HL-60 (cell line): ENCODE results near the gene OSBPL3.

Source experiments
- DNase-seq, 2 experiments: peaks; one replicate each; pipeline ENCODE4 v3.0.0-alpha.2; 2010 to 2020; ENCODE audit warnings: low read depth in 1 of 2, low spot score in 1 of 2
- H3K27ac ChIP-seq: fragments of 250-450 bp; sonication (Bioruptor Pico); replicated peaks from 2 replicates; pipeline ENCODE4 v1.5.1; 2020; ENCODE audit warnings: mild to moderate bottlenecking, moderate library complexity
- H3K27me3 ChIP-seq: fragments of 250-450 bp; sonication (Bioruptor Pico); 2 replicates; pipeline ENCODE4 v1.5.1; 2021; ENCODE audit warnings: mild to moderate bottlenecking, moderate library complexity; ENCODE audit not compliant: insufficient read depth, poor library complexity, severe bottlenecking
- H3K4me3 ChIP-seq: replicated peaks from 2 replicates; pipeline ENCODE4 v1.5.1; 2011; ENCODE audit warnings: mild to moderate bottlenecking, control low read depth, low read length; ENCODE audit not compliant: insufficient read depth
- GABPA ChIP-seq: IDR thresholded peaks from 2 replicates; pipeline ENCODE4 v1.6.1; 2012; ENCODE audit warnings: low read depth
- POLR2AphosphoS5 ChIP-seq: IDR thresholded peaks from 2 replicates; pipeline ENCODE4 v1.6.1; 2012; ENCODE audit warnings: low read depth
- SPI1 ChIP-seq: IDR thresholded peaks from 2 replicates; pipeline ENCODE4 v1.6.1; 2012; ENCODE audit warnings: low read depth, mild to moderate bottlenecking, borderline replicate concordance
- TF ChIP-seq, protein P1 (sequence below): IDR thresholded peaks from one replicate; pipeline ENCODE4 v1.5.1; 2011; ENCODE audit warnings: low read length, control low read depth, inconsistent platforms; ENCODE audit not compliant: insufficient read depth
- TF ChIP-seq, protein P2 (sequence below): IDR thresholded peaks from 2 replicates; pipeline ENCODE4 v1.6.1; 2012; ENCODE audit warnings: low read depth; ENCODE audit not compliant: insufficient replicate concordance

OSBPL3 gene

GRCh38 chr7:24757353-24758275 is 222.4 kb downstream of the OSBPL3 start, which contains the start of gene GSDME:
GSDME (minus strand) TSS chr7:24757464; CDS start chr7:24749774, 7,690 bp downstream.
- Histone ChIP-seq H3K27ac (no peak within 1 kb of the TSS), H3K4me3 (peak within 1 kb of the TSS; percentile 54), H3K27me3 (peaks cover 16% of the 10 kb centered on the region)
- TF ChIP-seq, protein P1, sequence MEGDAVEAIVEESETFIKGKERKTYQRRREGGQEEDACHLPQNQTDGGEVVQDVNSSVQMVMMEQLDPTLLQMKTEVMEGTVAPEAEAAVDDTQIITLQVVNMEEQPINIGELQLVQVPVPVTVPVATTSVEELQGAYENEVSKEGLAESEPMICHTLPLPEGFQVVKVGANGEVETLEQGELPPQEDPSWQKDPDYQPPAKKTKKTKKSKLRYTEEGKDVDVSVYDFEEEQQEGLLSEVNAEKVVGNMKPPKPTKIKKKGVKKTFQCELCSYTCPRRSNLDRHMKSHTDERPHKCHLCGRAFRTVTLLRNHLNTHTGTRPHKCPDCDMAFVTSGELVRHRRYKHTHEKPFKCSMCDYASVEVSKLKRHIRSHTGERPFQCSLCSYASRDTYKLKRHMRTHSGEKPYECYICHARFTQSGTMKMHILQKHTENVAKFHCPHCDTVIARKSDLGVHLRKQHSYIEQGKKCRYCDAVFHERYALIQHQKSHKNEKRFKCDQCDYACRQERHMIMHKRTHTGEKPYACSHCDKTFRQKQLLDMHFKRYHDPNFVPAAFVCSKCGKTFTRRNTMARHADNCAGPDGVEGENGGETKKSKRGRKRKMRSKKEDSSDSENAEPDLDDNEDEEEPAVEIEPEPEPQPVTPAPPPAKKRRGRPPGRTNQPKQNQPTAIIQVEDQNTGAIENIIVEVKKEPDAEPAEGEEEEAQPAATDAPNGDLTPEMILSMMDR: no peak
- TF ChIP-seq POLR2AphosphoS5 (no peak), SPI1 (no peak), GABPA (no peak)
- TF ChIP-seq, protein P2, sequence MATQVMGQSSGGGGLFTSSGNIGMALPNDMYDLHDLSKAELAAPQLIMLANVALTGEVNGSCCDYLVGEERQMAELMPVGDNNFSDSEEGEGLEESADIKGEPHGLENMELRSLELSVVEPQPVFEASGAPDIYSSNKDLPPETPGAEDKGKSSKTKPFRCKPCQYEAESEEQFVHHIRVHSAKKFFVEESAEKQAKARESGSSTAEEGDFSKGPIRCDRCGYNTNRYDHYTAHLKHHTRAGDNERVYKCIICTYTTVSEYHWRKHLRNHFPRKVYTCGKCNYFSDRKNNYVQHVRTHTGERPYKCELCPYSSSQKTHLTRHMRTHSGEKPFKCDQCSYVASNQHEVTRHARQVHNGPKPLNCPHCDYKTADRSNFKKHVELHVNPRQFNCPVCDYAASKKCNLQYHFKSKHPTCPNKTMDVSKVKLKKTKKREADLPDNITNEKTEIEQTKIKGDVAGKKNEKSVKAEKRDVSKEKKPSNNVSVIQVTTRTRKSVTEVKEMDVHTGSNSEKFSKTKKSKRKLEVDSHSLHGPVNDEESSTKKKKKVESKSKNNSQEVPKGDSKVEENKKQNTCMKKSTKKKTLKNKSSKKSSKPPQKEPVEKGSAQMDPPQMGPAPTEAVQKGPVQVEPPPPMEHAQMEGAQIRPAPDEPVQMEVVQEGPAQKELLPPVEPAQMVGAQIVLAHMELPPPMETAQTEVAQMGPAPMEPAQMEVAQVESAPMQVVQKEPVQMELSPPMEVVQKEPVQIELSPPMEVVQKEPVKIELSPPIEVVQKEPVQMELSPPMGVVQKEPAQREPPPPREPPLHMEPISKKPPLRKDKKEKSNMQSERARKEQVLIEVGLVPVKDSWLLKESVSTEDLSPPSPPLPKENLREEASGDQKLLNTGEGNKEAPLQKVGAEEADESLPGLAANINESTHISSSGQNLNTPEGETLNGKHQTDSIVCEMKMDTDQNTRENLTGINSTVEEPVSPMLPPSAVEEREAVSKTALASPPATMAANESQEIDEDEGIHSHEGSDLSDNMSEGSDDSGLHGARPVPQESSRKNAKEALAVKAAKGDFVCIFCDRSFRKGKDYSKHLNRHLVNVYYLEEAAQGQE: no peak
- no peak for DNase-seq

DNA sequence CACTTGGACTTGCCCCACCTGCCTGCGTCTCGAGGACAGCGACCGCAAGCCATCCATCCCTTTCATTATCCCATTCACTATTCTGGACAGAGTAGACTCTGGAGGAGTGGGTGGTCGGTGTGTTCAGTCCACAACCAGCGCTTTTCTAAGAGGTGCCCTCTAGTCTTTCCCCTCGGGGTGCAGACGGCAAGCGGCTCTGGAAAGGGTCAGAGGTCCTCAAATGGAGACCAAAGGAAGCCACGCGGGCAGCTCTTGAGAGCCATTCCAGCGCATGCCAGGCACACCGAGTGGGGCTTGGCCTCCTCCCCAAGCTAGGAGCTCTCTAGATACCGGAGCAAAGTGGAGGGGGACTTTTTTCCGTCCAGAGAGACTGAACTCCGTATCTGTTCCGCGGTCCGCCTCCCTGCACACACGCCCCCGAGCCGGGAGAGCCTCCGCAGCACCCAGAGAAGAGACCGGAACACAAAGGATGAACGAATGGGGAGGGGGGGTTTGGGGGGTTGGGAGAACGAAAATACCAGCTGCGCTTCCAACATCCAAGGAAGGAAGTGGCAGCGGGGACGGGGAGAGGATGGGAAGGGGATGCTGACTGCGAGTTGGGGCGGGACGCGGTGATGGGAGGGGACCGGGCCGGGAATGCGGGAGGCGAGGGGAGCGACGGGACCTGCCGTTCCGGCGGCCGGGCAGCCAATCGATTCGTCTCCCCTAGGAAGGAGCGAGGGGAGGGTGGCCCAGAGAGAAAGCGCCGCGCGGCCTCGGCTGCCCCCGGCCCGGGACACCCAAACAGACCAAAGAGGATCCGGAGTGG is 223.2 kb downstream of the OSBPL3 start:
- TF ChIP-seq POLR2AphosphoS5 (no peak), GABPA (no peak), SPI1 (no peak)
- TF ChIP-seq, protein P1: no peak
- TF ChIP-seq, protein P2: no peak
- H3K27ac ChIP-seq: no peak overlapping the region
- peaks cover 16% of the 10 kb centered on the region for H3K27me3 ChIP-seq
- peak overlapping the region; percentile 54 for H3K4me3 ChIP-seq
- no peak for DNase-seq

DNA sequence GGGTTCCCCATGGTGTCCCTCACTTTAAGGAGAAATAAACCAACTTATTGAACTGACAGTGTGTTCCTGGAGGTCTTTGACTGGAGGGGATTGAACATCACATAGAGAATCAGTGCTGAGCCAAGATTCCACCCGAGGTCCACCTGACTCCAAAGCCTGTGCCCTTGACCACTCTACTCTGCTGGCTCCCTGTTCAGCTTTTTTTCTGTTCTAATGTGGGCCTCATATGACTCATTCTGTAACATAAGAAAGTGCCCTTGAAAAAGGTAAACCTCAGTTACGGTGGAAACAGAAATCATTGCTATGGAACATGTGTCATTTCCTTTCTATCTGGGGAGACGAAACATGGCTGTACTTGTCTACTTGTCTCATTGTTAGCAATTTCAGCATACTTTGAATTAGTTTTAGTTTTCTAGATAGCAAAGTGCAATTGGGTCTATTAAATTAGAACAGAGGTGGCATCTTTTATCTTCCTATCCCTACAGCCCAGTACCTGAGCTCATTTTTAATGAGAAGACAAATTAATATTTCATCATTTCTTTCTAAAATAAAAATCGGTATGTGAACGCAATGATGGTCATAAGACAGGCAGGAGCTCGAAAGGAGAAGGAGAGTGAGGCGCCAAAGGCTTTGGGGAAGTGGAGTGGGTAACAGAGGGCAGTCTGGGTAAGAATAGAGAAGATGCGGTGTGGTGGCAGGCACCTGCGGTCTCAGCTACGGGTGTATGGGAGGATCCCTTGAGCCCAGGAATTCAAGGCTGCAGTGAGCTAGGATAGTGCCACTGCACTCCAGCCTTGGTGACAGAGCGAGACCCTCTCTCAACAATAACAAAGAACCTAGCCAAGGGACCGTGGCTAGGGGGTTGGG is 224.2 kb downstream of the OSBPL3 start:
- TF ChIP-seq, protein P2: no peak
- peak; percentile 95 for TF ChIP-seq SPI1
- DNase-seq: peak; percentile 52 to 83
- Histone ChIP-seq H3K27me3 (peaks cover 16% of the 10 kb centered on the region), H3K27ac (no peak overlapping the region), H3K4me3 (no peak overlapping the region)
